Measurements from ENCODE around the gene SPG7.

Gene SPG7

GRCh38 chr16:89511374-89511773, 3.2 kb downstream of the SPG7 start:
- Histone ChIP-seq H3K27me3 (ENCODE audit: insufficient read depth, low read depth, severe bottlenecking) (no peaks in the 10 kb centered on the region), H3K36me3 (peaks cover 11% of the 10 kb centered on the region), H3K4me3 (ENCODE audit: low read depth, low read length) (no peak overlapping the region), H3K27ac (no peak overlapping the region), H3K9me3 (ENCODE audit: severe bottlenecking) (no peaks in the 10 kb centered on the region)
- TF ChIP-seq, protein P1, sequence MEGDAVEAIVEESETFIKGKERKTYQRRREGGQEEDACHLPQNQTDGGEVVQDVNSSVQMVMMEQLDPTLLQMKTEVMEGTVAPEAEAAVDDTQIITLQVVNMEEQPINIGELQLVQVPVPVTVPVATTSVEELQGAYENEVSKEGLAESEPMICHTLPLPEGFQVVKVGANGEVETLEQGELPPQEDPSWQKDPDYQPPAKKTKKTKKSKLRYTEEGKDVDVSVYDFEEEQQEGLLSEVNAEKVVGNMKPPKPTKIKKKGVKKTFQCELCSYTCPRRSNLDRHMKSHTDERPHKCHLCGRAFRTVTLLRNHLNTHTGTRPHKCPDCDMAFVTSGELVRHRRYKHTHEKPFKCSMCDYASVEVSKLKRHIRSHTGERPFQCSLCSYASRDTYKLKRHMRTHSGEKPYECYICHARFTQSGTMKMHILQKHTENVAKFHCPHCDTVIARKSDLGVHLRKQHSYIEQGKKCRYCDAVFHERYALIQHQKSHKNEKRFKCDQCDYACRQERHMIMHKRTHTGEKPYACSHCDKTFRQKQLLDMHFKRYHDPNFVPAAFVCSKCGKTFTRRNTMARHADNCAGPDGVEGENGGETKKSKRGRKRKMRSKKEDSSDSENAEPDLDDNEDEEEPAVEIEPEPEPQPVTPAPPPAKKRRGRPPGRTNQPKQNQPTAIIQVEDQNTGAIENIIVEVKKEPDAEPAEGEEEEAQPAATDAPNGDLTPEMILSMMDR (IDR thresholded peaks at IDR 0.05; ENCODE audit: low read depth, low read length), result no peak
- DNase-seq, result no peak

- TF ChIP-seq, protein P1 (IDR thresholded peaks at IDR 0.05; ENCODE audit: low read depth, low read length), result no peak
- Histone ChIP-seq H3K27ac (no peak overlapping the region), H3K4me3 (ENCODE audit: low read depth, low read length) (no peak overlapping the region), H3K9me3 (ENCODE audit: severe bottlenecking) (no peaks in the 10 kb centered on the region), H3K27me3 (ENCODE audit: insufficient read depth, low read depth, severe bottlenecking) (no peaks in the 10 kb centered on the region), H3K36me3 (peaks cover 11% of the 10 kb centered on the region)
- no peak for DNase-seq
Measured at GRCh38 chr16:89512453-89512852, 4.2 kb downstream of the SPG7 start.

DNA sequence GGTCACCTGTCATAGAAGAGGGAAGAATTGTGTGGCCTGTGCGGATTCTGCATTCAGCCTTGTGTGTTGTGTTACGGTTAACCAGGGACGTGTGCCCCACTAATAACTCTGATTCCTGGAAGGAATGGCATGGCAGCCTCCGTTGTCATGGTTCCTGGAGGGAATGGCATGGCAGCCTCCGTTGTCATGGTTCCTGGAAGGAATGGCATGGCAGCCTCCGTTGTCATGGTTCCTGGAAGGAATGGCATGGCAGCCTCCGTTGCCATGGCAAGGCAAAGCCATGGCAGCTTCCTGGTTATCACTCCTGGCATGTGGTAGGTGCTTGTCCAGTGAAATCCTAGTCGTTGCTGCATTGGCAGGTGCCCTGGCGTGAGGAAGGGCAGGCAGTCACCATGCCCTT, 8.9 kb downstream of the SPG7 start:
- TF ChIP-seq, protein P1 (IDR thresholded peaks at IDR 0.05; ENCODE audit: low read depth, low read length), result no peak
- H3K4me3 ChIP-seq (ENCODE audit: low read depth, low read length), result no peak overlapping the region
- no peaks in the 10 kb centered on the region; the same call in none of the 2 replicates for H3K36me3 ChIP-seq
- no peaks in the 10 kb centered on the region for H3K9me3 ChIP-seq (ENCODE audit: severe bottlenecking)
- DNase-seq, result no peak
- H3K27me3 ChIP-seq (ENCODE audit: insufficient read depth, low read depth, severe bottlenecking), result no peaks in the 10 kb centered on the region
- no peak overlapping the region for H3K27ac ChIP-seq

- TF ChIP-seq, protein P1 (IDR thresholded peaks at IDR 0.05; ENCODE audit: low read depth, low read length), result no peak
- H3K27me3 ChIP-seq (ENCODE audit: insufficient read depth, low read depth, severe bottlenecking), result no peaks in the 10 kb centered on the region
- peaks cover 3% of the 10 kb centered on the region for H3K36me3 ChIP-seq
- DNase-seq, result no peak
- H3K4me3 ChIP-seq (ENCODE audit: low read depth, low read length), result no peak overlapping the region
- no peak overlapping the region for H3K27ac ChIP-seq
- H3K9me3 ChIP-seq (ENCODE audit: severe bottlenecking), result no peaks in the 10 kb centered on the region
Measured at GRCh38 chr16:89519881-89520280, 11.7 kb downstream of the SPG7 start.

- Histone ChIP-seq H3K27ac (no peak overlapping the region), H3K9me3 (ENCODE audit: severe bottlenecking) (no peaks in the 10 kb centered on the region), H3K36me3 (peaks cover 5% of the 10 kb centered on the region), H3K27me3 (ENCODE audit: insufficient read depth, low read depth, severe bottlenecking) (no peaks in the 10 kb centered on the region), H3K4me3 (ENCODE audit: low read depth, low read length) (no peak overlapping the region)
- TF ChIP-seq, protein P1 (IDR thresholded peaks at IDR 0.05; ENCODE audit: low read depth, low read length), result no peak
- no peak for DNase-seq
Measured at GRCh38 chr16:89522287-89522686, 14.1 kb downstream of the SPG7 start.

- peaks cover 5% of the 10 kb centered on the region for H3K36me3 ChIP-seq
- H3K27me3 ChIP-seq (ENCODE audit: insufficient read depth, low read depth, severe bottlenecking), result no peaks in the 10 kb centered on the region
- no peak for DNase-seq
- no peak overlapping the region for H3K27ac ChIP-seq
- TF ChIP-seq, protein P1 (IDR thresholded peaks at IDR 0.05; ENCODE audit: low read depth, low read length), result no peak
- H3K9me3 ChIP-seq (ENCODE audit: severe bottlenecking), result no peaks in the 10 kb centered on the region
- H3K4me3 ChIP-seq (ENCODE audit: low read depth, low read length), result no peak overlapping the region
Measured at GRCh38 chr16:89523680-89524344, 15.6 kb downstream of the SPG7 start.

Measured in WERI-Rb-1 (cell line).